Parathyroid adenoma (tissue), 2 donors: ENCODE measurements around the gene CHRDL2.

Experiments used
- H2AFZ ChIP-seq: fragments of 300-600 bp; sonication (generic); one replicate; pipeline ENCODE4 v1.7.0; 2017; ENCODE audit warnings: antibody characterized with exemption, mild to moderate bottlenecking
- H3K27ac ChIP-seq: fragments of 300-600 bp; sonication (generic); one replicate; pipeline ENCODE4 v1.7.0; 2017
- H3K27me3 ChIP-seq: fragments of 300-600 bp; sonication (generic); one replicate; pipeline ENCODE4 v1.7.0; 2017; ENCODE audit warnings: low read length; ENCODE audit not compliant: control insufficient read depth, insufficient read depth
- H3K36me3 ChIP-seq: fragments of 300-600 bp; sonication (generic); one replicate; pipeline ENCODE4 v1.7.0; 2017; ENCODE audit warnings: low read length; ENCODE audit not compliant: control insufficient read depth, insufficient read depth
- H3K4me1 ChIP-seq: fragments of 300-600 bp; sonication (generic); one replicate; pipeline ENCODE4 v1.7.0; 2017; ENCODE audit warnings: control low read depth
- H3K4me2 ChIP-seq: fragments of 300-600 bp; sonication (generic); one replicate; pipeline ENCODE4 v1.7.0; 2017; ENCODE audit warnings: low read length
- H3K4me3 ChIP-seq: fragments of 300-600 bp; sonication (generic); one replicate; pipeline ENCODE4 v1.7.0; 2017; ENCODE audit warnings: low read depth, low read length
- H3K79me2 ChIP-seq: fragments of 300-600 bp; sonication (generic); one replicate; pipeline ENCODE4 v1.7.0; 2017; ENCODE audit warnings: control low read depth
- H3K9ac ChIP-seq: fragments of 300-600 bp; sonication (generic); one replicate; pipeline ENCODE4 v1.7.0; 2017; ENCODE audit warnings: mild to moderate bottlenecking
- H3K9me3 ChIP-seq: fragments of 300-600 bp; sonication (generic); one replicate; pipeline ENCODE4 v1.7.0; 2017; ENCODE audit warnings: low read length; ENCODE audit not compliant: control insufficient read depth
- CTCF ChIP-seq: fragments of 300-600 bp; sonication (generic); IDR thresholded peaks from one replicate; pipeline ENCODE4 v1.7.0; 2017; ENCODE audit warnings: antibody characterized with exemption, mild to moderate bottlenecking
- donor health status: primary hyperparathyroidism.

CHRDL2 gene

DNA sequence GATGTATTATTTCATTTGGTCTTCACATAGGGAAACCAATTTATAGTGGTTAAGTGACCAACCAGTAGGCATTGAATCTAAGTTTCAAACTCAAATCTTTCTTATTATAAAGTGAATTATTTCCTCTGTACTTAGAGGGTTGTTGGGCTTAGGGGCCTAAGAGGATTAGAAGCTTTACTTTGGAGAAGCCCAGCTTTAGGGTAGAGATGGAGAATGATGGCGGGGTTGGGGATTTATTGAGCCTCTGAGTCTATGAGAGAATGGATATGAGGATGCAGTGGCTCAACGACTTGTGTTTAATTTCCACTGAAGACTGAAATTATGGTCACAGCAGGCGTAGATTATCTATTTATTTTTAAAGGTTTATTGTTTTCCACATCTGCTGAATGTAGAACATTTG is 55.5 kb downstream of the CHRDL2 start:
- H3K4me1 ChIP-seq = no peaks in the 10 kb centered on the region
- no peaks in the 10 kb centered on the region for H3K79me2 ChIP-seq
- no peak for TF ChIP-seq CTCF
- no peak overlapping the region for H3K4me3 ChIP-seq
- H3K36me3 ChIP-seq = no peaks in the 10 kb centered on the region
- no peaks in the 10 kb centered on the region for H3K9me3 ChIP-seq
- no peak overlapping the region for H2AFZ ChIP-seq
- no peak overlapping the region for H3K27ac ChIP-seq
- H3K27me3 ChIP-seq = no peaks in the 10 kb centered on the region
- H3K4me2 ChIP-seq = no peak overlapping the region
- H3K9ac ChIP-seq = no peak overlapping the region

DNA sequence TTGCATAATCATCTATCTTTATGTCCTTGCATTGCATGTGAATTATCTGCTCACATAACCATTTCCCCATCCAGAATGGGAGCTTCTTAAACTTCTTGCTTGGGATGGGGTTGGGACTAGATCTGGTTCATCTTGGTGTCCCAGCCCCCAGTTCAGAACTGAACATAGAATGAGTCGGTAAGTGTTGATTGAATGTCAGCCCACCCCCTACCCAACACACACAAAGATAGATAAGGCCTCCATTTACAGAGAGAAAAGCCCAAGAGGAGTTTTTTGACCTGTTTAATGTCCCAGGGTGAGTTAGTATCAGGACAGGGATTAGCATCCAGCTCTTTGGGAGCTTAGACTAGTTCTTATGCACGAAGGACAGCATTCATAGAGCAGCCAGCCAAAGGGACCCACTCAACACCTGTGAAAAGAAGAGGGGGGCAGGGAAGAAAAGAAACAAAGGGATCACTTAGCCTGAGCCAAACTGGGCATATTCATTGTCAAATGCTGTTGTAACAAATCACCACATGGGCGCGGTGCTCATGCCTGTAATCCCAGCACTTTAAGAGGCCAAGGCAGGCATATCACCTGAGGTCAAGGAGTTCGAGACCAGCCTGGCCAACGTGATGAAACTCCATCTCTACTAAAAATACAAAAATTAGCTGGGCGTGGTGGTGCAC is 57.4 kb downstream of the CHRDL2 start:
- no peak overlapping the region for H2AFZ ChIP-seq
- no peaks in the 10 kb centered on the region for H3K36me3 ChIP-seq
- no peak overlapping the region for H3K4me3 ChIP-seq
- TF ChIP-seq CTCF = no peak
- no peak overlapping the region for H3K9ac ChIP-seq
- no peak overlapping the region for H3K4me2 ChIP-seq
- H3K79me2 ChIP-seq = no peaks in the 10 kb centered on the region
- no peaks in the 10 kb centered on the region for H3K27me3 ChIP-seq
- H3K4me1 ChIP-seq = no peaks in the 10 kb centered on the region
- no peaks in the 10 kb centered on the region for H3K9me3 ChIP-seq
- no peak overlapping the region for H3K27ac ChIP-seq

DNA sequence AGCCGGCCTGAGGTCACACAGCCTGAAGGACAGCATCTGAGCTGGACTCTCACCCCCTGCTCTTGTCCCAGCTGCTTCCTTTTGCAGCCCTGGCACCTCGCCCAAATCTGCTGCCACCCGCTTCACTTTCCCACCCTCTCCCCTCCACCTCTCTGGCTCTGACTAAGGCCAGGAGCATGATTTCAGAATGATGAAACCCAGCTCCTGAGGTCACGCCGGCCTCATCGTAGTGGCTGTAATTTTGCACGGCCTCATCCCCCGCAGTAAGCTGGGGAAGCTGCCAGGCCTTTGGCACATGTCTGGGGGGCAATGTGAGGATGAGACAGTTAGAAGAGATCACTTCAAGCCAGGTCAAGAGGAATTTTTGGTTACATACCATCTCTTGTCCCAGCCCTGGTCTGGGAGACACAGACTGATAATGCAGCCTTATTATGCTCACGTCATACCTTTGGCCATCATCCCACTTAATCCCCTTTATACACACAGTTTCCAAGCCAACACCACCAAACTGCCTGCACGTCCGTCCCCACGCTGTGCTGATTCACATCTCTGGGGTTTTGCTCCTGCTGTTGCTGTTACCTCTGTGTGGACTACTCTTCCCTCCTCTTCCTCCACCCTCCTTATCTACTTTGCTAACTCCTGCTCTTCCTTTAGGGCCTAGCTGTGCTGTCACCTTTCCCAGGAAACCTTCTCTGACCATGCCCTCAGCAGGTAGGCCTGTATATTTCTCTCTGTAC is 58.1 kb downstream of the CHRDL2 start:
- TF ChIP-seq CTCF = no peak

GRCh38 chr11:74672332-74672955 is 58.8 kb downstream of the CHRDL2 start:
- no peak overlapping the region for H3K4me3 ChIP-seq
- H3K9ac ChIP-seq = no peak overlapping the region
- TF ChIP-seq CTCF = no peak
- no peaks in the 10 kb centered on the region for H3K4me1 ChIP-seq
- H3K36me3 ChIP-seq = no peaks in the 10 kb centered on the region
- no peak overlapping the region for H2AFZ ChIP-seq
- H3K4me2 ChIP-seq = no peak overlapping the region
- no peak overlapping the region for H3K27ac ChIP-seq
- H3K9me3 ChIP-seq = no peaks in the 10 kb centered on the region
- no peaks in the 10 kb centered on the region for H3K27me3 ChIP-seq
- no peaks in the 10 kb centered on the region for H3K79me2 ChIP-seq

More for the DNA sequence above, 58.1 kb downstream of the CHRDL2 start:
- Histone ChIP-seq H2AFZ (no peak overlapping the region), H3K9me3 (no peaks in the 10 kb centered on the region), H3K27ac (no peak overlapping the region), H3K79me2 (no peaks in the 10 kb centered on the region), H3K36me3 (no peaks in the 10 kb centered on the region), H3K4me1 (no peaks in the 10 kb centered on the region), H3K4me3 (no peak overlapping the region), H3K4me2 (no peak overlapping the region), H3K27me3 (no peaks in the 10 kb centered on the region), H3K9ac (no peak overlapping the region)
